Measurements from ENCODE around the gene ITGB2.

GRCh38 chr21:44874497-44875315 is 46.0 kb downstream of the ITGB2 start:
- TF ChIP-seq CTCF (IDR thresholded peaks at IDR 0.05) (no peak), MAX (IDR thresholded peaks at IDR 0.05; ENCODE audit: low read depth) (no peak), YY1 (IDR thresholded peaks at IDR 0.05; ENCODE audit: low read depth) (no peak), USF2 (IDR thresholded peaks at IDR 0.05; ENCODE audit: borderline replicate concordance, low read depth, low read length) (no peak), POLR2AphosphoS5 (IDR thresholded peaks at IDR 0.05; ENCODE audit: low read depth, low read length) (no peak)
